ENCODE measurements around the gene GAA.
"Not testable (repeated sequence)": the region's sequence is repeated elsewhere in the genome, so short reads cannot be mapped to it uniquely, and the experiment has no call there.

GAA gene

GRCh38 chr17:80086616-80087015 lies 14.8 kb upstream of the GAA start:
- Histone ChIP-seq H3K4me3 (ENCODE audit: low read depth, low read length, poor library complexity, severe bottlenecking) (no peak overlapping the region), H3K4me1 (ENCODE audit: insufficient read depth, low read length, severe bottlenecking) (no peaks in the 10 kb centered on the region), H3K9me2 (ENCODE audit: low read depth, low read length) (no peaks in the 10 kb centered on the region), H3K4me2 (ENCODE audit: low read length) (no peak overlapping the region), H3F3A (ENCODE audit: insufficient read depth, low read length) (no peaks in the 10 kb centered on the region), H3K27ac (ENCODE audit: low read depth, low read length, poor library complexity, severe bottlenecking) (no peak overlapping the region), H3K9ac (ENCODE audit: low read length) (no peak overlapping the region), H3K79me2 (ENCODE audit: insufficient read depth, low read length) (no peaks in the 10 kb centered on the region), H3K36me3 (ENCODE audit: insufficient read depth, low read length) (no peaks in the 10 kb centered on the region), H4K20me1 (ENCODE audit: insufficient read depth, low read length) (no peaks in the 10 kb centered on the region), H3K9me3 (ENCODE audit: low read length) (no peaks in the 10 kb centered on the region), H3K27me3 (ENCODE audit: insufficient read depth, low read length) (no peaks in the 10 kb centered on the region), H2AFZ (ENCODE audit: low read length) (no peak overlapping the region)
- TF ChIP-seq EZH2 (IDR thresholded peaks at IDR 0.05; ENCODE audit: borderline replicate concordance, low read length) (no peak), CTCF (IDR thresholded peaks at IDR 0.05; ENCODE audit: low read length) (no peak)

GRCh38 chr17:80087346-80088265 lies 13.8 kb upstream of the GAA start:
- no peaks in the 10 kb centered on the region for H3K27me3 ChIP-seq (ENCODE audit: insufficient read depth, low read length)
- no peak overlapping the region for H3K4me2 ChIP-seq (ENCODE audit: low read length)
- no peaks in the 10 kb centered on the region for H4K20me1 ChIP-seq (ENCODE audit: insufficient read depth, low read length)
- no peak overlapping the region for H3K27ac ChIP-seq (ENCODE audit: low read depth, low read length, poor library complexity, severe bottlenecking)
- no peaks in the 10 kb centered on the region for H3K36me3 ChIP-seq (ENCODE audit: insufficient read depth, low read length)
- H3K9me2 ChIP-seq (ENCODE audit: low read depth, low read length): no peaks in the 10 kb centered on the region
- H3K4me3 ChIP-seq (ENCODE audit: low read depth, low read length, poor library complexity, severe bottlenecking): no peak overlapping the region
- H3K9ac ChIP-seq (ENCODE audit: low read length): no peak overlapping the region
- no peak for TF ChIP-seq CTCF (IDR thresholded peaks at IDR 0.05; ENCODE audit: low read length)
- no peak for TF ChIP-seq EZH2 (IDR thresholded peaks at IDR 0.05; ENCODE audit: borderline replicate concordance, low read length)
- no peaks in the 10 kb centered on the region for H3K79me2 ChIP-seq (ENCODE audit: insufficient read depth, low read length)
- no peak overlapping the region for H2AFZ ChIP-seq (ENCODE audit: low read length)
- H3F3A ChIP-seq (ENCODE audit: insufficient read depth, low read length): no peaks in the 10 kb centered on the region
- no peaks in the 10 kb centered on the region for H3K9me3 ChIP-seq (ENCODE audit: low read length)
- H3K4me1 ChIP-seq (ENCODE audit: insufficient read depth, low read length, severe bottlenecking): no peaks in the 10 kb centered on the region

- Histone ChIP-seq H3K27me3 (ENCODE audit: insufficient read depth, low read length) (no peaks in the 10 kb centered on the region), H3K36me3 (ENCODE audit: insufficient read depth, low read length) (no peaks in the 10 kb centered on the region), H4K20me1 (ENCODE audit: insufficient read depth, low read length) (no peaks in the 10 kb centered on the region), H3K9me2 (ENCODE audit: low read depth, low read length) (no peaks in the 10 kb centered on the region), H2AFZ (ENCODE audit: low read length) (no peak overlapping the region), H3K79me2 (ENCODE audit: insufficient read depth, low read length) (no peaks in the 10 kb centered on the region), H3K4me2 (ENCODE audit: low read length) (no peak overlapping the region), H3K9me3 (ENCODE audit: low read length) (no peaks in the 10 kb centered on the region), H3K4me1 (ENCODE audit: insufficient read depth, low read length, severe bottlenecking) (no peaks in the 10 kb centered on the region), H3F3A (ENCODE audit: insufficient read depth, low read length) (no peaks in the 10 kb centered on the region), H3K27ac (ENCODE audit: low read depth, low read length, poor library complexity, severe bottlenecking) (no peak overlapping the region), H3K4me3 (ENCODE audit: low read depth, low read length, poor library complexity, severe bottlenecking) (no peak overlapping the region), H3K9ac (ENCODE audit: low read length) (no peak overlapping the region)
- TF ChIP-seq CTCF (IDR thresholded peaks at IDR 0.05; ENCODE audit: low read length): no peak
- TF ChIP-seq EZH2 (IDR thresholded peaks at IDR 0.05; ENCODE audit: borderline replicate concordance, low read length): no peak
Observed at GRCh38 chr17:80089762-80090161, 11.6 kb upstream of the GAA start.

GRCh38 chr17:80090164-80090563 lies 11.2 kb upstream of the GAA start:
- H3K4me2 ChIP-seq (ENCODE audit: low read length); H3K4me3 ChIP-seq (ENCODE audit: low read depth, low read length, poor library complexity, severe bottlenecking); H3K4me1 ChIP-seq (ENCODE audit: insufficient read depth, low read length, severe bottlenecking); H4K20me1 ChIP-seq (ENCODE audit: insufficient read depth, low read length); H3K9me2 ChIP-seq (ENCODE audit: low read depth, low read length); H3K27ac ChIP-seq (ENCODE audit: low read depth, low read length, poor library complexity, severe bottlenecking); H3K27me3 ChIP-seq (ENCODE audit: insufficient read depth, low read length); H3F3A ChIP-seq (ENCODE audit: insufficient read depth, low read length); H3K9me3 ChIP-seq (ENCODE audit: low read length); H3K9ac ChIP-seq (ENCODE audit: low read length); H3K36me3 ChIP-seq (ENCODE audit: insufficient read depth, low read length); H2AFZ ChIP-seq (ENCODE audit: low read length); H3K79me2 ChIP-seq (ENCODE audit: insufficient read depth, low read length): not testable (repeated sequence)

Data from OCI-LY1 (cell line).